Activated CD4-positive, alpha-beta memory T cell treated with anti-CD3 and anti-CD28 coated beads, Interleukin-2, amount 10 ng/mL, durations not matched to agents 7 days and 5 days (primary cell): ENCODE results near the gene TSLP. TPM values are rescaled to one million over a fixed set of nuclear protein-coding genes. Genes with fewer than 3 reads are reported as not detected.

ENCODE experiments used
- CTCF ChIA-PET: fragments of 350-600 bp; sonication (Branson Sonifier 250); formaldehyde crosslinking; loops from one replicate; lab custom pipeline; 2021; ENCODE audit warnings: antibody characterized with exemption, inconsistent platforms; lab: Charles Lee
- POLR2A ChIA-PET: fragments of 350-600 bp; sonication (Branson Sonifier 250); formaldehyde crosslinking; loops from one replicate; lab custom pipeline; 2021; ENCODE audit warnings: antibody characterized with exemption; lab: Charles Lee
- DNase-seq: peaks from one replicate; pipeline ENCODE4 v3.0.0-alpha.2; 2020
- H3K27ac Mint-ChIP-seq: one replicate; pipeline ENCODE4 v1.8.0; 2021; ENCODE audit warnings: mild to moderate bottlenecking, mixed read lengths
- H3K27me3 Mint-ChIP-seq: one replicate; pipeline ENCODE4 v1.8.0; 2021; ENCODE audit warnings: mixed read lengths
- H3K36me3 Mint-ChIP-seq: one replicate; pipeline ENCODE4 v1.8.0; 2021; ENCODE audit warnings: low read depth, mixed read lengths
- H3K4me1 Mint-ChIP-seq: one replicate; pipeline ENCODE4 v1.8.0; 2021; ENCODE audit warnings: mixed read lengths
- H3K4me3 Mint-ChIP-seq: one replicate; pipeline ENCODE4 v1.8.0; 2021; ENCODE audit warnings: mild to moderate bottlenecking, mixed read lengths
- H3K9me3 Mint-ChIP-seq: one replicate; pipeline ENCODE4 v1.8.0; 2021; ENCODE audit warnings: mixed read lengths
- total RNA-seq, 2 experiments: library from RNA; stranded (reverse); gene quantifications; one replicate each; pipeline ENCODE4 v1.2.3, GENCODE V29; 2021

Gene TSLP
- total RNA-seq: under 1 TPM; 0.15 TPM

GRCh38 chr5:111071413-111071812, at the start of gene TSLP:
TSLP (plus strand) TSS chr5:111071713; CDS start chr5:111071891, 178 bp downstream.
- Mint-ChIP-seq H3K27me3 (peaks cover 82% of the 10 kb centered on the region), H3K9me3 (no peaks in the 10 kb centered on the region), H3K4me3 (peak within 1 kb of the TSS; percentile 79), H3K36me3 (no peaks in the 10 kb centered on the region), H3K4me1 (peaks cover 19% of the 10 kb centered on the region), H3K27ac (no peak within 1 kb of the TSS)
- DNase-seq: no peak
- ChIA-PET POLR2A (interaction anchor here (0.6 kb wide), 1 partner anchor 25 kb away, joined by 3 read pairs; no protein-coding TSS in a partner anchor), CTCF (no interaction called here)

DNA sequence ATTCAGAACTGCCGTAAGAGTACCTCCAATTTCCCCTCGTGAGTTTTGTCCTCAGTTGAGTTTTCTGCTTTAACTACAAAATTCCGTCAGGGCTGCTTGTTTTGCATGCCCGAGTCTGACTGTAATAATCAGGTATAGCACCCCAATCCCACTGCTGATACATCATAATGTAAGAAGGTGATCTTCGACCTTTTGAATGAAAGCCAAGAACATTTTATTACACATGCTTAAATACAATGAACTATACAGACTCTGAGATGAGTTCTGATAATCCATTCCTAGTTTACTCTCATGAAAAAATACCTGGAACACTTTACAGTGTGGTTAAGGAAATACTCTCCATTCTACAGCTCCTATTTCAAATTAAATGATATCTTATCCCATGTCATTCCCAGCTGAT, 49.2 kb upstream of the TSLP start:
- ChIA-PET CTCF (no interaction called here), POLR2A (no interaction called here)
- Mint-ChIP-seq H3K9me3 (no peaks in the 10 kb centered on the region), H3K27ac (no peak overlapping the region), H3K4me1 (no peaks in the 10 kb centered on the region), H3K27me3 (peaks cover 5% of the 10 kb centered on the region), H3K36me3 (no peaks in the 10 kb centered on the region), H3K4me3 (no peak overlapping the region)
- no peak for DNase-seq

DNA sequence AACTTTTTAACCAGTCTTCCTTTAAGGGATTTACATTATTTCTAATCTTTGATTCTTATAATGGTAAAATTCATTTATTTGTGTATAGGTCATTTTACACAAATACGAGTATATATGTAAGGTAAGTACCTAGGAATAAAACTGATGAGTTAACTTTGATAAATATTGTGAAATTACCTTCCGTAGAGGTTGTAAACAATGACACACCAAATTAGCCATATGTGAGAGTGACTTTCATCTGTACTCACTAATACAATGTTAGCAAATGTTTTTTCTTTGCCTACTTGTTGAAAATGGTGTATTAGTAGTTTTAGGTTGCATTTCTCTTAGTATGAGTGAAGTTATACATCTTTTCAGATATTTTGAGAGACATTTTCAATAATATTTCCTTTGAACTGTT, 42.6 kb upstream of the TSLP start:
- no peak for DNase-seq
- POLR2A ChIA-PET: no interaction called here
- Mint-ChIP-seq H3K27me3 (peaks cover 2% of the 10 kb centered on the region), H3K36me3 (no peaks in the 10 kb centered on the region), H3K27ac (no peak overlapping the region), H3K4me3 (no peak overlapping the region), H3K9me3 (no peaks in the 10 kb centered on the region), H3K4me1 (no peaks in the 10 kb centered on the region)
- CTCF ChIA-PET: no interaction called here

DNA sequence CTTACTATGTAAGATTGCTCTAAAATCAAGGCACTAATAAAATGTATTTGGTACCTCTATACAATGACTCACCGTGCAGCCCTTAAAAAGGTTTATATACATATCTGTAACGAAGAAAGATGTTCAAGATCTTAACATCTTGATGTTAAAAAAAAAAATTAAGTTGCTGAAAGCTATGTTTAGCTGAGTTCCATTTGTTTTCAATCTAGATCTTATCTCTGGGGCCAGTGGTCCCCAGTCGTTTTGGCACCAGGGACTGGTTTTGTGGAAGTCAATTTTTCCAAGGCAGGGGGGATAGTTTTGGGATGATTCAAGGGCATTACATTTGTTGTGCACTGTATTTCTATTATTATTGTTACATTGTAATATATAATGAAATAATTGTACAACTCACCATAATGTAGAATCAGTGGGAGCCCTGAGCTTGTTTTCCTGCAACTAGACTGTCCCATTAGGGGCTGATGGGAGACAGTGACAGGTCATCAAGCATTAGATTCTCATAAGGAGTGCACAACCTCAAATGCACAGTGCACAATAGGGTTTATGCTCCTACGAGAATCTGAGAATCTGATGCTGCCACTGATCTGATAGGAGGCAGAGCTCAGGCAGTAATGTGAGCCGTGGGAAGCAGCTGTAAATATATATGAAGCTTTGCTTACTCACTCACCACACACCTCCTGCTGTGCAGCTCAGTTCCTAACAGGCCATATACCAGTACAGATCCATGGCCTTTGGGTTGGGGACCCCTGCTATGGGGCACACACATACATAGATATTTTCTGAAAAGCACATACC, 27.6 kb upstream of the TSLP start:
- ChIA-PET POLR2A (no interaction called here), CTCF (no interaction called here)
- Mint-ChIP-seq H3K4me3 (no peak overlapping the region), H3K9me3 (no peaks in the 10 kb centered on the region), H3K27ac (no peak overlapping the region), H3K4me1 (no peaks in the 10 kb centered on the region), H3K36me3 (no peaks in the 10 kb centered on the region), H3K27me3 (peaks cover 2% of the 10 kb centered on the region)
- DNase-seq: no peak

DNA sequence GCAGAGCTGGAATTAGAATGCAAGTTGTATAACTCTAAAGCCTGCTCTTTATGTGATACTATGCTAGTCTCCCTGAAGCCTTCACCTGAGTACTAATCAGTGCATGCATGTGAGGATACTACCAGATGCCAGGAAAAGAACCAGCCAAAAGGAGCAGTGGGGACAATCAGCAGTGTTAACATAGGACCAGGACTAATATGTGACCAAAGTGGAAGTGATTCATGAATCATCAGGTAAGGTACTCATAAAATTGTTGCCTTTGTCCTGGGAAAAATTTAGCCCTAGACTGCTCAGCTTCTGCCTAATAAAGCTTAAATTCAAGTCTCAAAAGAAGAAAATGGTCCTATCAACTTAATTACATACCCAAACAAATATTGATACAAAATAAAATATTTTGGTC, 13.4 kb upstream of the TSLP start:
- no peak overlapping the region for H3K4me3 Mint-ChIP-seq
- H3K9me3 Mint-ChIP-seq: no peaks in the 10 kb centered on the region
- CTCF ChIA-PET: interaction anchor here (0.8 kb wide), 1 partner anchor 10 kb away, joined by 3 read pairs; no protein-coding TSS in a partner anchor
- no peak overlapping the region for H3K27ac Mint-ChIP-seq
- no peaks in the 10 kb centered on the region for H3K4me1 Mint-ChIP-seq
- no peaks in the 10 kb centered on the region for H3K36me3 Mint-ChIP-seq
- POLR2A ChIA-PET: no interaction called here
- no peak for DNase-seq
- peaks cover 17% of the 10 kb centered on the region for H3K27me3 Mint-ChIP-seq

DNA sequence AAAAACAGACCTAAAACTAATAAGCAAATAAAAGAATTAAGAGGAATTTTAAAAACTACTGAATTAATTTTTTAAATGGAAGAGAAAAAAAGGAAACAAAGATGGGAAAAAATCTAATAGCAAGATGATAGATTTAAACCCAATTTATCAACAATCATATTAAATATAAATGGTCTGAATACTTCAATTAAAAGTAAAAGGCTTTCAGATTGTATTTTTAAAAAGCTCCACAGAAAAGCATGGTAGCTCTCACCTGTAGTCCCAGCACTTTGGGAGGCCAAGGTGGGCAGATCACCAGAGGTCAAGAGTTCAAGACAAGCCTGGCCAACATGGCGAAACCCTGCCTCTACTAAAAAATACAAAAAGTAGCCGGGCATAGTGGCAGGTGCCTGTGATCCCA, 11.3 kb upstream of the TSLP start:
- Mint-ChIP-seq H3K4me3 (no peak overlapping the region), H3K9me3 (no peaks in the 10 kb centered on the region), H3K27ac (no peak overlapping the region), H3K4me1 (no peaks in the 10 kb centered on the region), H3K27me3 (peaks cover 21% of the 10 kb centered on the region), H3K36me3 (no peaks in the 10 kb centered on the region)
- DNase-seq: no peak
- ChIA-PET POLR2A (no interaction called here), CTCF (no interaction called here)

- Mint-ChIP-seq H3K4me1 (no peaks in the 10 kb centered on the region), H3K27ac (no peak overlapping the region), H3K36me3 (no peaks in the 10 kb centered on the region), H3K4me3 (no peak overlapping the region), H3K9me3 (no peaks in the 10 kb centered on the region), H3K27me3 (peaks cover 31% of the 10 kb centered on the region)
- DNase-seq: no peak
- ChIA-PET CTCF (no interaction called here), POLR2A (no interaction called here)
Observed at GRCh38 chr5:111061618-111062017, 9.9 kb upstream of the TSLP start.

DNA sequence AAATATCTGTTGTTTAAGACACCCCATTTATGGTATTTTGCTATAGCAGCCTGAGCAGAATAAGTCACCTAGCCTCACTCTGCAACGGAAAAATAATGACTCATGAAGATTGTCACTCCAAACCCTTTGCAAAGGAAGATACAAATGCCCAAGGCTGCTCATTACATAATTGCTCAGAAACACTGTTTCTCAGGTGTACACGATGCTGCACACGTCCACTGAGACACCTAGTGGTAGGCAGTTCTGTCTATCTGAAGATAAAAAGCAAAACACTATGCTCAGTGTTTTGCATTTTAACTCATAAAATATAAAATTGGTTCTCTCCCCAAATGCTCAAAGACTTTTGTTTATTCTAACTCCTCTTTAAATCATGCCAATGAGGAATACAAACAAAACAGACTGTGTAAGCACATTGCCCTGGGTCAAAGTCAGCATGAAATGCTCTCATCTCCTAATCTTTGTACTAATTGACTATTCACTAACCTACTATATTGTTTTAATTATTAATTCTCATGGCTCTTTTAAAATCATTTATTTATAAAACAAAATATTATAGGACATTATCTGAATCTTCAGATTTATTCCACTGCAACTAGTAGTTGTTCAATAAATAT, 7.7 kb upstream of the TSLP start:
- no peak for DNase-seq
- Mint-ChIP-seq H3K27ac (no peak overlapping the region), H3K9me3 (no peaks in the 10 kb centered on the region), H3K27me3 (peaks cover 42% of the 10 kb centered on the region), H3K36me3 (no peaks in the 10 kb centered on the region), H3K4me3 (no peak overlapping the region), H3K4me1 (no peaks in the 10 kb centered on the region)
- ChIA-PET POLR2A (no interaction called here), CTCF (no interaction called here)

DNA sequence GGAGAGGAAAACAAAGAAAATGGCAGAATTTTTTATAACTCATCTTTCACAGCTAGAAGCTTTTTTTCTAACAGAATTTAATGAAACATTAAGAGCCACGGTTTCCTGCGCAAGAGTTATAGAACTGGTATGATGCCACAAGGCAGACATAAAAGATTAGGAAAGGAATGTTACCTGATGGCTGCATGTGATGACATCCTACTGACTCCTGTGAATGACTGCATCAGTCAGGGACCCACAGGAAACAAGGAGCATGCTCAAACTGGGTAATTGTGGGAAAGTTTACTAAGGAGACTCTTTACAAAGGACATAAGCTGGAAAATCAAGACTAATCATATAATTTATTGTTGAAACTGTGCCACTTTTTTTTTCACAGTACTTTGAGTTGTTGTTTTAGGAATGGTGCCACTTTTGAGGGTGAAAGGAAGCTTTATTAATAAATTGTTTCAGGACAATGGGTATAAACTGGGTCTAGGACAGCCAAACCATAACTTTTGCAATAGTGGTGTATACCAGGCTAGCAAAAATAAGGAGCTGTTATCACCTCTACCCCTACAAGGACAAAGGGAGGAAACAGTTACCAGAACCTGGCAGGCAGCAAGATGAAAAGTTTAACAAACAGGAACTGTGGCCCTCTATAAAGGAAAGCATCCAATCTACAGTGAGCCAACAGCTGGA, 5.1 kb upstream of the TSLP start:
- Mint-ChIP-seq H3K36me3 (no peaks in the 10 kb centered on the region), H3K4me1 (peaks cover 5% of the 10 kb centered on the region), H3K4me3 (no peak overlapping the region), H3K9me3 (no peaks in the 10 kb centered on the region), H3K27me3 (peaks cover 66% of the 10 kb centered on the region), H3K27ac (no peak overlapping the region)
- no peak for DNase-seq
- CTCF ChIA-PET: no interaction called here
- POLR2A ChIA-PET: no interaction called here

DNA sequence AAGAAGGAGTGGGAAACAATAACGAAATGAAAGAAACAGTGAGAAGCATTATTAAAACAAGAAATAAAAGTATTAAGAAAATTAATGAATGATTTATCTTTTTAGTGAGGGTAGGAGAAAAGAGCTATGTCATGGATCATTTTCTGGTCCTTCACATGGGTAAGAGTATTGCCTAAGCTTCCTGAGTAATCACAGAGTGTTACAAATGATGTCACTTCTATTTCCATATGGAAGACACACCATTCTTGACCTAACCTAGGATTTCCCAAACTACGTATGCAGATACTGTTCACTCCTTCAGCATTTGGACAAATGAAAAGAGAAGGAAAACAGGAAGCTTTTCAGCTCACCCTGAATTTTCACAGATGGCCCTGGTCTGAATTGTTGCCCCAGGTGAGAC, 3.3 kb upstream of the TSLP start:
- no peak overlapping the region for H3K27ac Mint-ChIP-seq
- H3K9me3 Mint-ChIP-seq: no peaks in the 10 kb centered on the region
- DNase-seq: no peak
- POLR2A ChIA-PET: no interaction called here
- peaks cover 10% of the 10 kb centered on the region for H3K4me1 Mint-ChIP-seq
- CTCF ChIA-PET: interaction anchor here (1.2 kb wide), 1 partner anchor 215 kb away, joined by 3 read pairs; no protein-coding TSS in a partner anchor
- no peaks in the 10 kb centered on the region for H3K36me3 Mint-ChIP-seq
- peaks cover 83% of the 10 kb centered on the region for H3K27me3 Mint-ChIP-seq
- H3K4me3 Mint-ChIP-seq: no peak overlapping the region

GRCh38 chr5:111069839-111070238, 1.7 kb upstream of the TSLP start:
- no peaks in the 10 kb centered on the region for H3K9me3 Mint-ChIP-seq
- CTCF ChIA-PET: no interaction called here
- H3K36me3 Mint-ChIP-seq: no peaks in the 10 kb centered on the region
- no peak for DNase-seq
- POLR2A ChIA-PET: no interaction called here
- H3K27me3 Mint-ChIP-seq: peaks cover 87% of the 10 kb centered on the region
- H3K27ac Mint-ChIP-seq: no peak overlapping the region
- peaks cover 19% of the 10 kb centered on the region for H3K4me1 Mint-ChIP-seq
- no peak overlapping the region for H3K4me3 Mint-ChIP-seq

DNA sequence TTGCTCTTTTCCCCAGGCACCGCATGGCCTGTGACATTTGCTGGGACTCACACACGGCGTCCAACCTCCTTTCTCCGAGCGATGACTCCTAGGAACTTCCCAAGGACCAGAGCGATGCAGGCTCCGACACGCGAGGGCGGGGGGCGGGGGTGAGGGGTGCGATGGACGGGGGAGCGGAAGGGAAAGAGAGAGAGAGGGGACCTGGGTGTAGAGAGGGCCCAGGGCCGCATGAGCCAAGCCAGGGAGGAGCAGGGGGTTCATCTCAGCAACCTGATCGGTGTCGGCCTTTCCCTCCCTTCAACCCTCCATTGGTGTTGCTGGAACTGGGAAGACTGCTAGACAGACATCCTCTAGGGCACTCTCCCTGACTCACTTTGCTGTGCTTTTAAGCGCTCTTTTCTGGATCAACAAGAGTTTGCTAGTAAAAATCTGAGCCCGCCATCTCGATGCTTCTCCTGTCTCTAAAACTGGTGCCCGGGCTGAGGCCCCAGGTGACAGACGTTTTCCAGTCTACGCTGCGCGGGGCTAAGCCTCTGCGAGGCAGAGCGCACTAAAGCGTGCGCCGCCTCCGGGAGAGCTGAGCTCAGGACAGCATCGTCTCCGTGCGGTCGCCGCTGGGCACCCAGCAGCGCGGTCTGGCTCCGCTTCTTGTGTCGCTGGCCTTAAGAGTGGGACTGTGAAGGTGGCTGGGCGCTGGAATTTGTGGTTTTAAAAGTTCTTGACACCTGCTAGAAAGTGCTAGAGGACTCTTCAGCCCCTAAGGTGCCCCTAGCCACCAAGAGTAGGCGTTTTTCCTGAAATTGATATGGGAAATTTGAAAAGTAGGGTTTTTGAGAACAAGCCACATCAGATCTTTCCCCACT, 1.0 kb upstream of the TSLP start:
- Mint-ChIP-seq H3K27me3 (peaks cover 86% of the 10 kb centered on the region), H3K9me3 (no peaks in the 10 kb centered on the region), H3K27ac (no peak overlapping the region), H3K4me1 (peaks cover 19% of the 10 kb centered on the region), H3K36me3 (no peaks in the 10 kb centered on the region), H3K4me3 (no peak overlapping the region)
- ChIA-PET CTCF (no interaction called here), POLR2A (no interaction called here)
- DNase-seq: no peak
